ENCODE data around the gene PCNX1.
"Not testable (repeated sequence)": the region's sequence is repeated elsewhere in the genome, so short reads cannot be mapped to it uniquely, and the experiment has no call there.

PCNX1 gene

GRCh38 chr14:70858641-70859040 is 48.6 kb upstream of the PCNX1 start (continued):
- TF ChIP-seq, protein P1, sequence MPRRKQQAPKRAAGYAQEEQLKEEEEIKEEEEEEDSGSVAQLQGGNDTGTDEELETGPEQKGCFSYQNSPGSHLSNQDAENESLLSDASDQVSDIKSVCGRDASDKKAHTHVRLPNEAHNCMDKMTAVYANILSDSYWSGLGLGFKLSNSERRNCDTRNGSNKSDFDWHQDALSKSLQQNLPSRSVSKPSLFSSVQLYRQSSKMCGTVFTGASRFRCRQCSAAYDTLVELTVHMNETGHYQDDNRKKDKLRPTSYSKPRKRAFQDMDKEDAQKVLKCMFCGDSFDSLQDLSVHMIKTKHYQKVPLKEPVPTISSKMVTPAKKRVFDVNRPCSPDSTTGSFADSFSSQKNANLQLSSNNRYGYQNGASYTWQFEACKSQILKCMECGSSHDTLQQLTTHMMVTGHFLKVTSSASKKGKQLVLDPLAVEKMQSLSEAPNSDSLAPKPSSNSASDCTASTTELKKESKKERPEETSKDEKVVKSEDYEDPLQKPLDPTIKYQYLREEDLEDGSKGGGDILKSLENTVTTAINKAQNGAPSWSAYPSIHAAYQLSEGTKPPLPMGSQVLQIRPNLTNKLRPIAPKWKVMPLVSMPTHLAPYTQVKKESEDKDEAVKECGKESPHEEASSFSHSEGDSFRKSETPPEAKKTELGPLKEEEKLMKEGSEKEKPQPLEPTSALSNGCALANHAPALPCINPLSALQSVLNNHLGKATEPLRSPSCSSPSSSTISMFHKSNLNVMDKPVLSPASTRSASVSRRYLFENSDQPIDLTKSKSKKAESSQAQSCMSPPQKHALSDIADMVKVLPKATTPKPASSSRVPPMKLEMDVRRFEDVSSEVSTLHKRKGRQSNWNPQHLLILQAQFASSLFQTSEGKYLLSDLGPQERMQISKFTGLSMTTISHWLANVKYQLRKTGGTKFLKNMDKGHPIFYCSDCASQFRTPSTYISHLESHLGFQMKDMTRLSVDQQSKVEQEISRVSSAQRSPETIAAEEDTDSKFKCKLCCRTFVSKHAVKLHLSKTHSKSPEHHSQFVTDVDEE (CRISPR knock-in tag; IDR thresholded peaks at IDR 0.05): no peak
- TF ChIP-seq, protein P2, sequence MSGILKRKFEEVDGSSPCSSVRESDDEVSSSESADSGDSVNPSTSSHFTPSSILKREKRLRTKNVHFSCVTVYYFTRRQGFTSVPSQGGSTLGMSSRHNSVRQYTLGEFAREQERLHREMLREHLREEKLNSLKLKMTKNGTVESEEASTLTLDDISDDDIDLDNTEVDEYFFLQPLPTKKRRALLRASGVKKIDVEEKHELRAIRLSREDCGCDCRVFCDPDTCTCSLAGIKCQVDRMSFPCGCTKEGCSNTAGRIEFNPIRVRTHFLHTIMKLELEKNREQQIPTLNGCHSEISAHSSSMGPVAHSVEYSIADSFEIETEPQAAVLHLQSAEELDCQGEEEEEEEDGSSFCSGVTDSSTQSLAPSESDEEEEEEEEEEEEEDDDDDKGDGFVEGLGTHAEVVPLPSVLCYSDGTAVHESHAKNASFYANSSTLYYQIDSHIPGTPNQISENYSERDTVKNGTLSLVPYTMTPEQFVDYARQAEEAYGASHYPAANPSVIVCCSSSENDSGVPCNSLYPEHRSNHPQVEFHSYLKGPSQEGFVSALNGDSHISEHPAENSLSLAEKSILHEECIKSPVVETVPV (CRISPR knock-in tag; IDR thresholded peaks at IDR 0.05): no peak
- TF ChIP-seq RARB (CRISPR knock-in tag; IDR thresholded peaks at IDR 0.05): no peak
- TF ChIP-seq ZNF565 (CRISPR knock-in tag; conservative IDR thresholded peaks at IDR 0.05; ENCODE audit: low read depth): no peak
- no peak for TF ChIP-seq CREB5 (CRISPR knock-in tag; IDR thresholded peaks at IDR 0.05; ENCODE audit: low read depth)
- TF ChIP-seq ZFP30 (CRISPR knock-in tag; IDR thresholded peaks at IDR 0.05): no peak
- no peak for TF ChIP-seq ZFP3 (CRISPR knock-in tag; IDR thresholded peaks at IDR 0.05)
- no peak for TF ChIP-seq ZNF70 (CRISPR knock-in tag; IDR thresholded peaks at IDR 0.05)

- not testable (repeated sequence) for ATAC-seq
Observed at GRCh38 chr14:70866992-70867391, 40.3 kb upstream of the PCNX1 start.

DNA sequence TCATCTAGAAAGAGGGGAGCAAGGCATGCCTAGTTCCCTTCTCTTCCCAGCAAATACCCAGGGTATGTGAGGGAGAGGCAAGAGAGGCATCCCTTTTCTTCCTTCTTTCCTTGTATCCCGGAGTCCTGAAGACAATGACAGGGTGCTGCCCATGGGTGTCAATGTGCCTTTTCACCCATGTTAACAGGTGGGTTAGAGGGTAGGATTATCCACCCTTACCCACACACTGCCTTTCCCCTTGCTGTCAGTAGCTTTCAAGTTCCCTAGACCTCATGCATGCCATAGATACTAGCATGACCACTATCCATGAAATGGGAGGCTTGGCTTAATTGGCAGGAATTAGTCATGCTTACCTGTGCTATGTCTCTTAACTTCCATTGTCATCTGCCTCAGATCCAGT is 36.3 kb upstream of the PCNX1 start:
- ATAC-seq: no peak
- TF ChIP-seq, protein P3, sequence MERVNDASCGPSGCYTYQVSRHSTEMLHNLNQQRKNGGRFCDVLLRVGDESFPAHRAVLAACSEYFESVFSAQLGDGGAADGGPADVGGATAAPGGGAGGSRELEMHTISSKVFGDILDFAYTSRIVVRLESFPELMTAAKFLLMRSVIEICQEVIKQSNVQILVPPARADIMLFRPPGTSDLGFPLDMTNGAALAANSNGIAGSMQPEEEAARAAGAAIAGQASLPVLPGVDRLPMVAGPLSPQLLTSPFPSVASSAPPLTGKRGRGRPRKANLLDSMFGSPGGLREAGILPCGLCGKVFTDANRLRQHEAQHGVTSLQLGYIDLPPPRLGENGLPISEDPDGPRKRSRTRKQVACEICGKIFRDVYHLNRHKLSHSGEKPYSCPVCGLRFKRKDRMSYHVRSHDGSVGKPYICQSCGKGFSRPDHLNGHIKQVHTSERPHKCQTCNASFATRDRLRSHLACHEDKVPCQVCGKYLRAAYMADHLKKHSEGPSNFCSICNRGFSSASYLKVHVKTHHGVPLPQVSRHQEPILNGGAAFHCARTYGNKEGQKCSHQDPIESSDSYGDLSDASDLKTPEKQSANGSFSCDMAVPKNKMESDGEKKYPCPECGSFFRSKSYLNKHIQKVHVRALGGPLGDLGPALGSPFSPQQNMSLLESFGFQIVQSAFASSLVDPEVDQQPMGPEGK (CRISPR knock-in tag; IDR thresholded peaks at IDR 0.05; ENCODE audit: borderline replicate concordance): no peak
- TF ChIP-seq ZNF565 (CRISPR knock-in tag; conservative IDR thresholded peaks at IDR 0.05; ENCODE audit: low read depth): no peak
- TF ChIP-seq SNAI2 (CRISPR knock-in tag; IDR thresholded peaks at IDR 0.05): no peak
- TF ChIP-seq CSDC2 (CRISPR knock-in tag; IDR thresholded peaks at IDR 0.05): no peak
- no peak for TF ChIP-seq ARNTL (CRISPR knock-in tag; IDR thresholded peaks at IDR 0.05; ENCODE audit: borderline replicate concordance, low read depth)
- no peak for TF ChIP-seq CREB5 (CRISPR knock-in tag; IDR thresholded peaks at IDR 0.05; ENCODE audit: low read depth)
- TF ChIP-seq ZNF8 (CRISPR knock-in tag; IDR thresholded peaks at IDR 0.05): no peak
- TF ChIP-seq, protein P4, sequence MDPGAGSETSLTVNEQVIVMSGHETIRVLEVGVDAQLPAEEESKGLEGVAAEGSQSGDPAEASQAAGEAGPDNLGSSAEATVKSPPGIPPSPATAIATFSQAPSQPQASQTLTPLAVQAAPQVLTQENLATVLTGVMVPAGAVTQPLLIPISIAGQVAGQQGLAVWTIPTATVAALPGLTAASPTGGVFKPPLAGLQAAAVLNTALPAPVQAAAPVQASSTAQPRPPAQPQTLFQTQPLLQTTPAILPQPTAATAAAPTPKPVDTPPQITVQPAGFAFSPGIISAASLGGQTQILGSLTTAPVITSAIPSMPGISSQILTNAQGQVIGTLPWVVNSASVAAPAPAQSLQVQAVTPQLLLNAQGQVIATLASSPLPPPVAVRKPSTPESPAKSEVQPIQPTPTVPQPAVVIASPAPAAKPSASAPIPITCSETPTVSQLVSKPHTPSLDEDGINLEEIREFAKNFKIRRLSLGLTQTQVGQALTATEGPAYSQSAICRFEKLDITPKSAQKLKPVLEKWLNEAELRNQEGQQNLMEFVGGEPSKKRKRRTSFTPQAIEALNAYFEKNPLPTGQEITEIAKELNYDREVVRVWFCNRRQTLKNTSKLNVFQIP (CRISPR knock-in tag; IDR thresholded peaks at IDR 0.05; ENCODE audit: borderline replicate concordance, low read depth): no peak
- TF ChIP-seq BACH2 (CRISPR knock-in tag; IDR thresholded peaks at IDR 0.05; ENCODE audit: borderline replicate concordance): no peak
- TF ChIP-seq TCF4 (CRISPR knock-in tag; IDR thresholded peaks at IDR 0.05; ENCODE audit: borderline replicate concordance): no peak
- no peak for TF ChIP-seq ESRRG (CRISPR knock-in tag; IDR thresholded peaks at IDR 0.05)
- TF ChIP-seq, protein P1 (CRISPR knock-in tag; IDR thresholded peaks at IDR 0.05): no peak
- TF ChIP-seq ISL1 (CRISPR knock-in tag; IDR thresholded peaks at IDR 0.05): no peak

All from SK-N-SH treated with all-trans-retinoic acid at 6 μM for 48 hours (cell line).